WTC11 (cell line): Measurements from ENCODE around the gene ZNF622.

Experiments
- CTCF ChIP-seq: fragments of 200-600 bp; IDR thresholded peaks from 2 replicates; pipeline ENCODE4 v1.8.0; 2022; ENCODE audit warnings: antibody characterized with exemption
- ELF4 ChIP-seq: sonication (generic); formaldehyde crosslinking; IDR thresholded peaks from 2 replicates; pipeline ENCODE4 v1.8.1; 2022; ENCODE audit warnings: low read depth, mild to moderate bottlenecking, moderate library complexity, missing genetic modification reagents
- GRHL2 ChIP-seq: fragments of 250-450 bp; sonication (Bioruptor Pico); IDR thresholded peaks from 2 replicates; pipeline ENCODE4 v1.8.0; 2022; ENCODE audit warnings: mild to moderate bottlenecking, moderate library complexity; ENCODE audit not compliant: insufficient replicate concordance, severe bottlenecking
- MAX ChIP-seq: sonication (generic); formaldehyde crosslinking; IDR thresholded peaks from 2 replicates; pipeline ENCODE4 v1.8.0; 2022; ENCODE audit warnings: mild to moderate bottlenecking, missing genetic modification reagents
- NFYB ChIP-seq: sonication (generic); formaldehyde crosslinking; conservative IDR thresholded peaks from 2 replicates; pipeline ENCODE4 v1.8.0; 2022; ENCODE audit warnings: low read depth, missing genetic modification reagents
- PRRX2 ChIP-seq: fragments of 250-450 bp; sonication (Bioruptor Pico); IDR thresholded peaks from 2 replicates; pipeline ENCODE4 v1.8.0; 2021; ENCODE audit warnings: mild to moderate bottlenecking
- SMAD3 ChIP-seq: sonication (generic); formaldehyde crosslinking; IDR thresholded peaks from 2 replicates; pipeline ENCODE4 v1.8.0; 2022; ENCODE audit warnings: missing genetic modification reagents, mild to moderate bottlenecking, borderline replicate concordance
- SP1 ChIP-seq: sonication (generic); formaldehyde crosslinking; conservative IDR thresholded peaks from 2 replicates; pipeline ENCODE4 v1.8.1; 2022; ENCODE audit warnings: missing genetic modification reagents
- TEAD4 ChIP-seq: sonication (generic); formaldehyde crosslinking; IDR thresholded peaks from 2 replicates; pipeline ENCODE4 v1.8.0; 2022; ENCODE audit warnings: mild to moderate bottlenecking, missing genetic modification reagents
- ZNF232 ChIP-seq: sonication (generic); formaldehyde crosslinking; IDR thresholded peaks from 2 replicates; pipeline ENCODE4 v1.8.0; 2022; ENCODE audit warnings: mild to moderate bottlenecking, missing genetic modification reagents
- ZSCAN18 ChIP-seq: fragments of 250-450 bp; sonication (Bioruptor Pico); IDR thresholded peaks from 2 replicates; pipeline ENCODE4 v2.1.2; 2022; ENCODE audit warnings: mild to moderate bottlenecking, moderate library complexity
- TF ChIP-seq, protein P1 (sequence below): sonication (generic); formaldehyde crosslinking; IDR thresholded peaks from 2 replicates; pipeline ENCODE4 v1.8.1; 2023; ENCODE audit warnings: mild to moderate bottlenecking, missing genetic modification reagents, moderate library complexity

DNA sequence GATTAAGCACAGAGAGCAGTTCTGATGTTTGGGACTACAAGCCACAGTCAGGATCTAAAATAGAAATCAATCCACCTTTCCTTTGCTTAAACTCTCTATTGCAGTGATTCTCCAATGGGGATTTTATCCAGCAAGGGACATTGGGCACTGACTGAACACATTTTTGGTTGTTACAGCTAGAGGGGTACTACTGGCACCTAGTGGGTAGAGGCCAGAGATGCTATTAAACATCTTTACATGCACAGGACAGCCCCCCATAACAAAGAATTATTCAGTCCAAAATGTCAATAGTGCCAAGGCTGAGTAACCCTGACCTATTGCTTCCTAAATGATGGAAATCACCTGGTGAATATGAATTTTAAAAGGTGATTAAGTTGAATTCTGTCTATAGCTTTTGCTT, 12.0 kb downstream of the ZNF622 start:
- TF ChIP-seq CTCF (no peak), MAX (CRISPR knock-in tag) (no peak), SP1 (CRISPR knock-in tag) (no peak), GRHL2 (CRISPR knock-in tag) (no peak), TEAD4 (CRISPR knock-in tag) (no peak), PRRX2 (CRISPR knock-in tag) (no peak), ZNF232 (CRISPR knock-in tag) (no peak), ZSCAN18 (no peak), ELF4 (CRISPR knock-in tag) (no peak), SMAD3 (CRISPR knock-in tag) (no peak), NFYB (CRISPR knock-in tag) (no peak)
- TF ChIP-seq, protein P1, sequence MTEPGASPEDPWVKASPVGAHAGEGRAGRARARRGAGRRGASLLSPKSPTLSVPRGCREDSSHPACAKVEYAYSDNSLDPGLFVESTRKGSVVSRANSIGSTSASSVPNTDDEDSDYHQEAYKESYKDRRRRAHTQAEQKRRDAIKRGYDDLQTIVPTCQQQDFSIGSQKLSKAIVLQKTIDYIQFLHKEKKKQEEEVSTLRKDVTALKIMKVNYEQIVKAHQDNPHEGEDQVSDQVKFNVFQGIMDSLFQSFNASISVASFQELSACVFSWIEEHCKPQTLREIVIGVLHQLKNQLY = no peak
